Neural cell (in vitro differentiated cells): Measurements from ENCODE around the gene FOXO3B.
"Not testable (repeated sequence)": the region's sequence is repeated elsewhere in the genome, so short reads cannot be mapped to it uniquely, and the experiment has no call there.

ENCODE experiments used
- EP300 ChIP-seq: fragments of 450-650 bp; conservative IDR thresholded peaks from 2 replicates; pipeline ENCODE4 v1.6.1; 2014; ENCODE audit warnings: antibody characterized with exemption, mild to moderate bottlenecking, moderate library complexity; ENCODE audit not compliant: poor library complexity, severe bottlenecking
- REST ChIP-seq: IDR thresholded peaks from 2 replicates; pipeline ENCODE4 v1.6.1; 2012; ENCODE audit warnings: borderline replicate concordance
- TAF1 ChIP-seq: IDR thresholded peaks from 2 replicates; pipeline ENCODE4 v1.6.1; 2012; ENCODE audit warnings: low read depth

GRCh38 chr17:18721775-18722547 lies 39.8 kb upstream of the FOXO3B start:
- TF ChIP-seq EP300, TAF1, REST: not testable (repeated sequence)
